Measurements from ENCODE around the gene TUBA1C.

Gene TUBA1C

DNA sequence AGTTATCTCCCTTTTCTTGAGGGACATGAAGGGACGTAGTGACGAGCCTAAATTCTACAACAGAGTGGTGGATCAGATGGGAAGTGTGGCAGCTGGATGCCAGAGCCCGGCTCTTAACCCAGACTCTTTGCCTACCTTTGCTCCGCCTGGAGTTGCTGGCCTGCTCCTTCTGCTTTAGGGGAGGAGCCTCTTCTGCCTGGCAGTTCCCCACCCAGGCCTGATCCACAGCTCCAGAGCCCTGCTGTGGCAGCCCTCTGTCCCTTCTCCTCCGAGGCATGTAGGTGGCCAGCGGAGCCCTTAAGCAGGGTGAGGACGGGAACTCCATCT is 27.8 kb downstream of the TUBA1C start:
- FAIRE-seq: no peak
- no peak for DNase-seq (ENCODE audit: insufficient read length)

DNA sequence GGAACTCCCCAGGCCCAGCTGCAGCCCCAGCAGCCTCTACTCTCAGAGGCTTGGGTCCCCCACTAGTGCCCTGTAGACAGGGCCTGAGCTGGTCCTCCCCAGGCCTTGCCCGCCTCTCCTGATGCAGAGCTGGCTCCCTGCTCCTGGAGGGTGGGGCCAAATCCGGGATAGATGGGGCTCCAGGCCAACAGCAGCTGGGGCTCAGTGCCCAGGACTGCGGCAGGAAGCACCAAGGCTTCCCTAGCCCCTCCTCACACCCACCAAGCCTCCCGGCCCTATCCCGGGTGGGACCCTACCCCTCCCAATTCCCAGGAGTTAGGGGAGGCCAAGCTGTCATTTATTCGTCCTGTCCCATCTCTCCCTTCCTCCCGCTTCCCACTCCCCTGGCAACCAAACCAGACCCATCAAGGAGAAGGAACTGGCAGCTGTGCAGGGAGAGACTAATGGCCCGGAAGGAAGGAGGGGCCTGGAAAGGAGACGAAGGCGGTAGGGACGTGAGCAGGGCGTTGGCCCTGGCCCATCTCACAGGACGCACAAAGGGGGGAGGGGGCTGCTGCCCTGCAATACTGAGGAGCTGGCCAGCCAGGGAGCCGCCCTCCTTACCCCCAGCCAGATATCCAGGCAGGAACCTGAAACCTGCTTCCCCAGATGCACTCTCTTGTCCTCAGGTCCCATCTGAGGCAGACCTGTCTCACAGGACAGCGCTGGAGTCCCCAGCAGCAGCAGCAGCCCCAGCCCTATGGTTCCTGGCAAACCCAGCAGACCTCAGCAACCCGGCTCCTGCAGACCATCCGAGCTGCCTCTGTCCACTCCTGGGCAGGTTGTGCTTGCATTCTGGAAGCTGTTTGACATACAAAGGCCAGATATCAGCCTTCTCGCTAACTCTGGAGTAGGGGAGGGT is 28.4 kb downstream of the TUBA1C start:
- FAIRE-seq (no peak), DNase-seq (ENCODE audit: insufficient read length) (no peak)
- no peak for TF ChIP-seq TAF1 (IDR thresholded peaks at IDR 0.05; ENCODE audit: borderline replicate concordance, low read depth, low read length)
- TF ChIP-seq POLR2A (IDR thresholded peaks at IDR 0.05; ENCODE audit: low read depth, low read length): no peak
- TF ChIP-seq POLR2AphosphoS5 (IDR thresholded peaks at IDR 0.05; ENCODE audit: low read depth, low read length): no peak

More for the DNA sequence above, 27.8 kb downstream of the TUBA1C start:
- TF ChIP-seq POLR2AphosphoS5 (IDR thresholded peaks at IDR 0.05; ENCODE audit: low read depth, low read length) (no peak), POLR2A (IDR thresholded peaks at IDR 0.05; ENCODE audit: low read depth, low read length) (no peak), TAF1 (IDR thresholded peaks at IDR 0.05; ENCODE audit: borderline replicate concordance, low read depth, low read length) (no peak)

DNA sequence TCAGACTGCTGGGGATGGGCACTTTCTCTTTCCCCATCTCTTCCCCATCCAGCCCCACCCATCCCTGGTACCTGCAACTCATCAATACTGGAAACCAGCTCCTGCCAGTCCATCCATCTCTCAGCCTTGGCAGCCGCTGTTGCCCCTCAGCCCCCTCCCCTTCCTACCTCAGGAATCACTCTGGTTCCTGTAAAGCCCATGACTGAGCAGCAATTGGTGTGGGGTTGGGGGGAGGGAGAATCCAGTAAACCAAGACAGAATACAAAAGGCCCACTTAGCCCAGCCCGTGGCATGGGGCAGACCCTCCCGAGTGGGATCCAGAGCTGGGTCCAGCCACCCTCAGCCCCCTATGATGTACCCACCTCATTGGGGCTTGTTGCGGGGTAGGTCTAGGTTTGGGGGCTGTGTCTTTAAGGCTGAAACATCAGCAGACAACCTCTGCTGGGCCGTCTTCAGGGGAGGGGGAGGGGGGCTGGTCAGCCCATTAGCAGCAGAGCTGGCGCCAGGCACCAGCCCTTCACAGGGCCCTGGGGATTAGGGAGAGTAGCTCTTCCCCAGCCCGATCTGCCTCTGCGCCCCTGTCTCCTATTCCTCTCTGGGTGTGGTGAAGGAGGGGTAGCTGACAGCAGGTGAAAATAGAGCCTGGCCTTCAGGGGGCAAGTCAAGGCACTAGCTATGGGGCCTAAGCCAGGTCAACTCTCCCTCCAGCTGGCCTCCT is 29.4 kb downstream of the TUBA1C start:
- DNase-seq (ENCODE audit: insufficient read length) (no peak), FAIRE-seq (no peak)
- TF ChIP-seq POLR2AphosphoS5 (IDR thresholded peaks at IDR 0.05; ENCODE audit: low read depth, low read length) (no peak), TAF1 (IDR thresholded peaks at IDR 0.05; ENCODE audit: borderline replicate concordance, low read depth, low read length) (no peak), POLR2A (IDR thresholded peaks at IDR 0.05; ENCODE audit: low read depth, low read length) (no peak)

DNA sequence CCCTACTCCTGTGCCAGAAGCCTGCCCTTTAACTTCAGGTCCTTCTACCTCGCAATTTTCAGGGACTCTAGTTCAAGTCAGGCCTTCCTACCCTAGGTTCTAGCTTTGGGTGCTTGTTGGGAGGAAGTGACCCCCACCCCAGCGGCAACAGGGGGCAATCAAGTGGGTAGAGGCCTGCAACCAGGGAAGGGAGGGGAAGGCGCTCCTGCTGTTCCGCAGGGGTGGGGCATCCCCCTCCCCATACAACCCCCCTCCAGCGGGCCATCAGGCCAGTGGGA is 29.9 kb downstream of the TUBA1C start:
- DNase-seq (ENCODE audit: insufficient read length) (no peak), FAIRE-seq (no peak)
- TF ChIP-seq POLR2A (IDR thresholded peaks at IDR 0.05; ENCODE audit: low read depth, low read length) (no peak), POLR2AphosphoS5 (IDR thresholded peaks at IDR 0.05; ENCODE audit: low read depth, low read length) (no peak)

DNA sequence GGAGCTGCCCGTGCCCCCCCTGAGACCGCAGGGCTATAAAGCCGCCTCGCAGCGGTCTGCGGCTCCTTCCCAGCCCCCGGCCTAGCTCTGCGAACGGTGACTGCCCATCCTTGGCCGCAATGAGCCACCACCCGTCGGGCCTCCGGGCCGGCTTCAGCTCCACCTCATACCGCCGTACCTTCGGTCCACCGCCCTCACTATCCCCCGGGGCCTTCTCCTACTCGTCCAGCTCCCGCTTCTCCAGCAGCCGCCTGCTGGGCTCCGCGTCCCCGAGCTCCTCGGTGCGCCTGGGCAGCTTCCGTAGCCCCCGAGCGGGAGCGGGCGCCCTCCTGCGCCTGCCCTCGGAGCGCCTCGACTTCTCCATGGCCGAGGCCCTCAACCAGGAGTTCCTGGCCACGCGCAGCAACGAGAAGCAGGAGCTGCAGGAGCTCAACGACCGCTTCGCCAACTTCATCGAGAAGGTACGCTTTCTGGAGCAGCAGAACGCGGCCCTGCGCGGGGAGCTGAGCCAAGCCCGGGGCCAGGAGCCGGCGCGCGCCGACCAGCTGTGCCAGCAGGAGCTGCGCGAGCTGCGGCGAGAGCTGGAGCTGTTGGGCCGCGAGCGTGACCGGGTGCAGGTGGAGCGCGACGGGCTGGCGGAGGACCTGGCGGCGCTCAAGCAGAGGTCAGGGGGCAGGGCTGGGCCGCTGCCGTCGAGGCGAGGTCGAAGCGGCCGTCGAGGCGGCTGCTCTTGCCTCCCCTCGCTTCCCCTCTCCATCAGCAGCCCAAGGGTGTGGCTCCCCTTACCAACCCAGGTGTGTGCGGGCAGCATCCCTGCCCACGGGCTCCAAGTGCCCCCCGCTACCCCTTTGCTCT is 30.4 kb downstream of the TUBA1C start, which contains the start of gene PRPH:
TSS of gene PRPH (plus strand) at position 66 of the 855 bp plus-strand sequence. CDS start at position 120, 54 bp downstream.
- DNase-seq (ENCODE audit: insufficient read length) (no peak), FAIRE-seq (no peak)
- no peak for TF ChIP-seq TAF1 (IDR thresholded peaks at IDR 0.05; ENCODE audit: borderline replicate concordance, low read depth, low read length)
- TF ChIP-seq POLR2AphosphoS5 (IDR thresholded peaks at IDR 0.05; ENCODE audit: low read depth, low read length): no peak
- TF ChIP-seq POLR2A (IDR thresholded peaks at IDR 0.05; ENCODE audit: low read depth, low read length): no peak

DNA sequence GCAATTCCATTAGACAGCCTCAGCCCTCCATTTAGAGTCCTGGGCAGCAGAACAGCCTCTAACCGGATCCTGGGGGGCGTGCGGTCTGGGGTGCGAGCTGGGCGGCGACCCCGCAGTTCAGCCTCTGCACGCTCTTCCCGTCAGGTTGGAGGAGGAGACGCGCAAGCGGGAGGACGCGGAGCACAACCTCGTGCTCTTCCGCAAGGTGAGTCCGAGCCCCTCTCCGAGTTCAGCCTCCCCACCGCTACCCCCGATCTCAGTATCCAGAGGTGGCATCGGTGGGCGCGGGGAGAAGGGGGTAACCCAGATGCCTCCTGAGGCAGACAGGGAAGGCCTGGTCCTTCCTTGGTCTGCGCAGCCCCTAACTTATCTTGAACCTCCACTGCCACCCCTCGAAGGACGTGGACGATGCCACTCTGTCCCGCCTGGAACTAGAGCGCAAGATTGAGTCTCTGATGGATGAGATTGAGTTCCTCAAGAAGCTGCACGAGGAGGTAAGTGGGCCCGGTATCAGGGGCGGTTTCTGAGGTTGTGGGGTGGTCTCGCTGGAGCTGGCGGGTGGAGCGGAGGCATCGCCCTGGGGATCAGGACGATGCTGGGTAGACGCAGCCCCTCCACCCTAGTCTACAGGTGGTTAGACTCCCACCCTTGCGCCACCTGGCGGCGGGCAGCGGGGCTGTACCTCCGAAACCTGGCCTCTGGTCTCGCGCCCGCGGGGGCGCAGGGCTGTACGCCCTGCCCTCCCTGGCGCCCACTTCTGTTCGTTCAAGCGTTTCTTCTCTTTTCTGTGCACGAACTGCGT is 31.4 kb downstream of the TUBA1C start:
- TF ChIP-seq POLR2AphosphoS5 (IDR thresholded peaks at IDR 0.05; ENCODE audit: low read depth, low read length): no peak
- DNase-seq (ENCODE audit: insufficient read length) (peak; percentile 89), FAIRE-seq (peak; percentile 71)

DNA sequence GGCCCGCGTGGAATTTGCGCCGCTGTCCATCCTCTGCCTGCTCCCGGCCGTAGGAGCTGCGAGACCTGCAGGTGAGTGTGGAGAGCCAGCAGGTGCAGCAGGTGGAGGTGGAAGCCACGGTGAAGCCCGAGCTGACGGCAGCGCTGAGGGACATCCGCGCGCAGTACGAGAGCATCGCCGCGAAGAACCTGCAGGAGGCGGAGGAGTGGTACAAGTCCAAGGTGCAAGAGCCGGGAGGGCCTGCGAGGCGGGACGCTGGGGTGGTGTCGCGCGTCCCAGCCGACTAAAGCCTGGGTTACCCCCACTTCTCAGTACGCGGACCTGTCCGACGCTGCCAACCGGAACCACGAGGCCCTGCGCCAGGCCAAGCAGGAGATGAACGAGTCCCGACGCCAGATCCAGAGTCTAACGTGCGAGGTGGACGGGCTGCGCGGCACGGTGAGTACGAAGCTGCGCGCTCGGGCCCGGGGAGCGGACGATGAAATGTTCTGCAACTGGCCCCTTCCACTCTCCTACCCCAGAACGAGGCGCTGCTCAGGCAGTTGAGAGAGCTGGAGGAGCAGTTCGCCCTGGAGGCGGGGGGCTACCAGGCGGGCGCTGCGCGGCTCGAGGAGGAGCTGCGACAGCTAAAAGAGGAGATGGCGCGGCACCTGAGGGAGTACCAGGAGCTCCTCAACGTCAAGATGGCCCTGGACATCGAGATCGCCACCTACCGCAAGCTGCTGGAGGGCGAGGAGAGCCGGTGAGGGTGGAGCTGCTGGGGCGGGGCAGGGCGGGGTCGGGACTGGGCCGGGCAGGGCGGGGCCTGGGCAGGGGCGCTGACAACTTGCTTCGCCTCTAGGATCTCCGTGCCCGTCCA is 32.2 kb downstream of the TUBA1C start:
- FAIRE-seq (no peak), DNase-seq (ENCODE audit: insufficient read length) (no peak)
- TF ChIP-seq TAF1 (IDR thresholded peaks at IDR 0.05; ENCODE audit: borderline replicate concordance, low read depth, low read length): no peak
- TF ChIP-seq POLR2AphosphoS5 (IDR thresholded peaks at IDR 0.05; ENCODE audit: low read depth, low read length): no peak
- no peak for TF ChIP-seq POLR2A (IDR thresholded peaks at IDR 0.05; ENCODE audit: low read depth, low read length)

DNA sequence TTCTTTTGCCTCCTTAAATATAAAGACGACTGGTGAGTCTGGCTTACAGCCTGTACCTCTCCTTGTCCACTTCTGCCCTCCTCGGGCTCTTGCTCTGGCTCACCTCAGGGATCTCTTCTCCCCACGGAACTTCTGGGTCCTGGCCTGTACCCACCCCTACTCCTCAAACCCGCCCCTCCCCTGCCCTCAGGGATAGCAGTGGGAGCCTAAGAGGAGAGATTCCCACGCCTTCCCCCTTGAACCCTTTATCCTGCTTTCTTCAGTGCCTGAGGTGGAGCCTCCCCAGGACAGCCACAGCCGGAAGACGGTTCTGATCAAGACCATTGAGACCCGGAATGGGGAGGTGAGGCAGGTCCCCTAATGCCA is 32.8 kb downstream of the TUBA1C start:
- no peak for FAIRE-seq
- TF ChIP-seq POLR2AphosphoS5 (IDR thresholded peaks at IDR 0.05; ENCODE audit: low read depth, low read length) (no peak), TAF1 (IDR thresholded peaks at IDR 0.05; ENCODE audit: borderline replicate concordance, low read depth, low read length) (no peak), POLR2A (IDR thresholded peaks at IDR 0.05; ENCODE audit: low read depth, low read length) (no peak)
- DNase-seq (ENCODE audit: insufficient read length): no peak

DNA sequence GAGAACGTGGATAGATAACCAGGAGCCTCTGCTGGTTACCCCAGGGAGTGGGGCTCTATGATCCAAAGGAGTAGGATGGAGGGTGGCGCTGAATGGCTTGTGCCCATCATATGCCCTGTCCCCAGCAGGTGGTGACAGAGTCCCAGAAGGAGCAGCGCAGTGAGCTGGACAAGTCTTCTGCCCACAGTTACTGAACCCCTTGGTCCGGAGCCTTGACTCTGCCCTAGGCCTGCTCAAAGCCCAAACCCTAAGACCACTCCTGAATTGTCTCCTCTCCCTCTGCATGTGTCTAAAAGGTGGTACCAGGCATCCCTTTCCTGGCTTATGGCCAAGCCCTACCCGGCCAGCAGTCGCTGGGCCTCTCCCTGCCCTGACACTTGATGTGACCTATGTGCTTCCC is 33.3 kb downstream of the TUBA1C start:
- no peak for DNase-seq (ENCODE audit: insufficient read length)
- no peak for FAIRE-seq
- TF ChIP-seq TAF1 (IDR thresholded peaks at IDR 0.05; ENCODE audit: borderline replicate concordance, low read depth, low read length) (no peak), POLR2A (IDR thresholded peaks at IDR 0.05; ENCODE audit: low read depth, low read length) (no peak), POLR2AphosphoS5 (IDR thresholded peaks at IDR 0.05; ENCODE audit: low read depth, low read length) (no peak)

DNA sequence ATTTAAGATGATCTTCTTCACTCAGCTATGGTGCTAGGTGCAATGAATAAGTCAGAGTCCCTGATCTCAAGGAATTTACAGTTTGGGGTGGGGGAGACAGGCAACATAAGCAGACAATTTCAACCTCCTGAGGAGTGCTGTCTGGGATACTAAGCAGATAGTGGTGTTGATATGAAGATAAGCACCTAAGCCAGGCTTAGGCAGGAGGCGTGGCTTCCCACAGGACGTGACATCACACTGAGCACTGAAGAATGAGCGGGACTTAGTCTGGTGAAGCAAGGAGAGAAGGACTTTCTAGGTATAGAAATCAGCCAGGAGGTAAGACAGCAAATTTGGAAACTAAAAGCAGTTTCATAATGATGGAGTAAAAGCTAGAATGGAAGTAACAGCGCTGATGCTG is 36.9 kb downstream of the TUBA1C start:
- TF ChIP-seq TAF1 (IDR thresholded peaks at IDR 0.05; ENCODE audit: borderline replicate concordance, low read depth, low read length) (no peak), POLR2A (IDR thresholded peaks at IDR 0.05; ENCODE audit: low read depth, low read length) (no peak), POLR2AphosphoS5 (IDR thresholded peaks at IDR 0.05; ENCODE audit: low read depth, low read length) (no peak)
- FAIRE-seq: no peak
- DNase-seq (ENCODE audit: insufficient read length): no peak

Measured in GM12892 (cell line).